H1 (cell line): ENCODE measurements around the gene C1orf115. TPM values are rescaled to one million over a fixed set of nuclear protein-coding genes. Genes with fewer than 3 reads are reported as not detected.

Experiments
- EGR1 ChIP-seq: IDR thresholded peaks from 2 replicates; pipeline ENCODE4 v1.6.1; 2011; ENCODE audit warnings: low read depth, low read length, borderline replicate concordance
- EZH2 ChIP-seq: fragments of 200-600 bp; sonication (generic); IDR thresholded peaks from 2 replicates; pipeline ENCODE4 v1.7.1; 2012; ENCODE audit warnings: low read depth, mild to moderate bottlenecking, moderate library complexity, low read length, inconsistent platforms; ENCODE audit not compliant: severe bottlenecking
- HDAC2 ChIP-seq, 2 experiments: fragments of 300-600 bp in 1 of 2; sonication (generic) in 1 of 2; IDR thresholded peaks; 2 replicates each; pipeline ENCODE4 v1.6.1; 2011 to 2012; ENCODE audit warnings: low read depth in 2 of 2, low read length in 2 of 2, mild to moderate bottlenecking in 2 of 2, moderate library complexity in 2 of 2, borderline replicate concordance in 1 of 2, inconsistent platforms in 1 of 2
- SAP30 ChIP-seq: fragments of 300-600 bp; sonication (generic); IDR thresholded peaks from 2 replicates; pipeline ENCODE4 v1.7.1; 2012; ENCODE audit warnings: low read length, moderate library complexity, mild to moderate bottlenecking, inconsistent platforms; ENCODE audit not compliant: insufficient read depth, insufficient replicate concordance
- polyA plus RNA-seq, 7 experiments: library from polyadenylated mRNA; depleted of rRNA in 3 of 7; stranded (reverse) in 5 of 7; unstranded in 2 of 7; fragments of >200 nt in 5 of 7; fragments of 200-250 nt in 2 of 7; gene quantifications; 1 replicate in 5 of 7; 2 replicates in 1 of 7; 4 replicates in 1 of 7; pipeline versions ENCODE4 v1.2.1 to v1.2.3, GENCODE V29; 2011 to 2013; ENCODE audit warnings: missing spikeins in 2 of 7, mixed read lengths in 2 of 7
- total RNA-seq: library from RNA; stranded (reverse); fragmentation: NEBNext Ultra II Directional; extraction: Animal tissue kit (Norgen Biotek cat#: 25700); gene quantifications from 2 replicates; pipeline ENCODE4 v1.2.1, GENCODE V29; 2021

Gene C1orf115
- total and polyA plus RNA-seq, 2 of the 8 experiments (the other 6 are each of a cell fraction or from before 2014, with no cell fraction given) = 3.5 to 5.6 TPM

DNA sequence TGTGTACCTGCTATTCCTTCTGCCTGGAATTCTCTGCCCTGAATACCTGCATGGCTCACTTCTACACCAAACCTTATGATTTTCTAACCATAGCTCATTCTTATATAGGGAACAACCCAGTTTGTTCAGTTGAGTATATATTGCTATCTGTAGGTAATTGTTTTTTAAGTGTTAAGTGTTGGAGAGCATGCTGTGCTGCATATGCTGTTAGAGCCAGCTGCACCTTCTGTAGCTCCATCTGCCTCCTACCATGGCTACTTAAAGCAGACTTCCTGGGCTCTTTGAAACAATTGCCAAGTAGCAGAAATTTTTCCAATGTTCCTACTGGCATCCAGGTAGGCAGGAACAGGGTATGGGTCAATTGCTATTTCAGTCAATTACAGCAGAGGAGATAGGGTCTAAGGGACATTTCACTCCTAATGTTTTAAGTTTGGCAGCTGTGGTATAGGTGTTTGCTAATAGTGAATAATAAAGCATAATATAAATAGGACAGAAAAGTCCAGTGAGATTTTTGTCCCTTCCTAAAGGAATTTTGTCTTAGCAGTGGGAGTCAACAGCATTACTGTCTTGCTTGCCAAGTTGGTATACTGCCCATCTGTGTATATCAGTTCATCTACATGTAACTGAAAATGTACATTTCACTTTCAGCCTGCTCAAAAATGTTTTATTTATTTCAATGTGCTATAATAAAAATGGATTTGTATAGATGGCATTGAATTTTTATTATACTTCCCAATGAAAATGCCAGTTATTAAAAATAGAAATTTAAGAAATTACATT is 34.0 kb upstream of the C1orf115 start (continued):
- TF ChIP-seq EGR1 (no peak), EZH2 (no peak), SAP30 (no peak), HDAC2 (IDR thresholded peaks at IDR 0.05; ENCODE audit: borderline replicate concordance in 1 of 2, low read depth in 2 of 2, low read length in 2 of 2) (no peak)
